Activated naive CD4-positive, alpha-beta T cell treated with anti-CD3 and anti-CD28 coated beads, Interleukin-2, amount 50 U/mL, for 24 hours (primary cell): Measurements from ENCODE around the gene CCDC18.
"Not testable (repeated sequence)": the region's sequence is repeated elsewhere in the genome, so short reads cannot be mapped to it uniquely, and the experiment has no call there.

ENCODE experiments used
- H3K27ac Mint-ChIP-seq: one replicate; pipeline ENCODE4 v1.8.0; 2021; ENCODE audit warnings: mild to moderate bottlenecking, mixed read lengths
- H3K27me3 Mint-ChIP-seq: one replicate; pipeline ENCODE4 v1.8.0; 2021; ENCODE audit warnings: mixed read lengths
- H3K36me3 Mint-ChIP-seq: one replicate; pipeline ENCODE4 v1.8.0; 2021; ENCODE audit warnings: mixed read lengths
- H3K4me1 Mint-ChIP-seq: one replicate; pipeline ENCODE4 v1.8.0; 2021; ENCODE audit warnings: mixed read lengths
- H3K4me3 Mint-ChIP-seq: one replicate; pipeline ENCODE4 v1.8.0; 2021; ENCODE audit warnings: mild to moderate bottlenecking, mixed read lengths
- H3K9me3 Mint-ChIP-seq: one replicate; pipeline ENCODE4 v1.8.0; 2021; ENCODE audit warnings: mixed read lengths

Gene CCDC18

DNA sequence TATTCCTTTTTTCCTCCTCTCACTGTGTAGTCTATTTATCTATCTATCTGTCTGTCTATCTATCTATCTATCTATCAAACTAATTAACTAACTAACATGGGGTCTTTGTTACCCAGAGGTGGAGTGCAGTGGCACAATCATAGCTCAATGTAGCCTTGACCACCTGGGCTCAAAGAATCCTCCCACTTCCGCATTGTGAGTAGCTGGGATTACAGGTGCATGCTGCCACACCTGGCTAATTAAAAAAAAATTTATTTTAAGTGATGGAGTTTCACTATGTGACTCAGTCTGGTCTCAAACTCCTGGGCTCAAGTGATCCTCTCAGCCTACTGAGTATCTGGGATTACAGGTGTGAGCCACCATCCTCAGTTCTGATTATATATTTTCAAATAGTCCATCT lies 71.4 kb downstream of the CCDC18 start:
- H3K27ac Mint-ChIP-seq: no peak overlapping the region

DNA sequence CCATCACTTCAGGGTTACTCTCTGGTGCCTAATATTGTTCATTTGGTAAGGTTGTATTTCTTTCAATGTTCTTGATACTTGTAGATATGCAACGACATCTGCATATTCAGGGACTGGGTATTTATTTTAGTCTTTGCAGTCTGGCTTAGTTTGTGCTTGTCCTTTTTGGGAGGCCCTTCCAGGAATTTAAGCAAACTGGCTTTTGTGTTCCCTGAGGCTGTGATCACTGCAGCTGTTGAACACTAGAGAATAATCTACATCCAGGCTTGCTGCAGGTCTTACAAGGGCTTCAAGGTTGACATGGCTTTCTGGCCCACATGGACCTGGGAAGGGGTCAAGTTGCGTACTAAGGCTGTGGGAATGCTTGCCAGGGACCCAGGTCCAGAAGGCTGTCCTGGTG lies 72.1 kb downstream of the CCDC18 start:
- H3K36me3 Mint-ChIP-seq: peaks cover 28% of the 10 kb centered on the region

More for the DNA sequence above, 71.4 kb downstream of the CCDC18 start:
- H3K27me3 Mint-ChIP-seq: no peaks in the 10 kb centered on the region
- H3K4me1 Mint-ChIP-seq: no peaks in the 10 kb centered on the region
- peaks cover 32% of the 10 kb centered on the region for H3K36me3 Mint-ChIP-seq
- peaks cover 5% of the 10 kb centered on the region for H3K9me3 Mint-ChIP-seq
- H3K4me3 Mint-ChIP-seq: no peak overlapping the region

DNA sequence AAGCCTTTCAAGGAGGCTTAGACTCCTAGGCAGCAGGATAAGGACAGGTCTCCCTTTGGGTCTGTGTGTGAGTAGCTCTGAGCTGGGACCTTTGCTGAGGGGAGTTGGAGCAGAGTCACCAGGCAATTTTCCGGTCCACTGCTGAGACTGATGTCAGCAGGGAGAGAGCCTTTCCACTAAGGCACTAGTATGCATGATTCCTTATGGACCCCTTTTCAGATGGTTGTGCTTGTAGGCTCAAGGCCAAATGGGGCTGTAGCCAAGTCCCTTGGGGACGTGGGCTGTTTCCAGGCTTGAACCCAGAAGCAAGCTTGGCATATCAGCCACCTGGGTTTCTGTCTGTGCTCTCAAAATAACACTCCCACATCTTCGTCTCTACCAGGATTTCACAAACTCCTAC lies 73.0 kb downstream of the CCDC18 start:
- peaks cover 28% of the 10 kb centered on the region for H3K36me3 Mint-ChIP-seq
- H3K4me1 Mint-ChIP-seq: no peaks in the 10 kb centered on the region
- no peak overlapping the region for H3K27ac Mint-ChIP-seq
- peaks cover 5% of the 10 kb centered on the region for H3K9me3 Mint-ChIP-seq
- H3K4me3 Mint-ChIP-seq: no peak overlapping the region
- no peaks in the 10 kb centered on the region for H3K27me3 Mint-ChIP-seq

More for the DNA sequence above, 72.1 kb downstream of the CCDC18 start:
- Mint-ChIP-seq H3K4me3 (no peak overlapping the region), H3K9me3 (peaks cover 5% of the 10 kb centered on the region), H3K27ac (no peak overlapping the region), H3K27me3 (no peaks in the 10 kb centered on the region), H3K4me1 (no peaks in the 10 kb centered on the region)

- peaks cover 5% of the 10 kb centered on the region for H3K9me3 Mint-ChIP-seq
- no peak overlapping the region for H3K27ac Mint-ChIP-seq
- H3K4me3 Mint-ChIP-seq: no peak overlapping the region
- H3K36me3 Mint-ChIP-seq: peaks cover 20% of the 10 kb centered on the region
- H3K4me1 Mint-ChIP-seq: no peaks in the 10 kb centered on the region
- no peaks in the 10 kb centered on the region for H3K27me3 Mint-ChIP-seq
These were observed 74.9 kb downstream of the CCDC18 start for GRCh38 chr1:93255222-93256079.

GRCh38 chr1:93256433-93256832 lies 75.9 kb downstream of the CCDC18 start:
- H3K36me3 Mint-ChIP-seq: peaks cover 21% of the 10 kb centered on the region
- H3K9me3 Mint-ChIP-seq: peaks cover 5% of the 10 kb centered on the region
- H3K27me3 Mint-ChIP-seq: no peaks in the 10 kb centered on the region
- H3K4me3 Mint-ChIP-seq: no peak overlapping the region
- no peak overlapping the region for H3K27ac Mint-ChIP-seq
- H3K4me1 Mint-ChIP-seq: no peaks in the 10 kb centered on the region

DNA sequence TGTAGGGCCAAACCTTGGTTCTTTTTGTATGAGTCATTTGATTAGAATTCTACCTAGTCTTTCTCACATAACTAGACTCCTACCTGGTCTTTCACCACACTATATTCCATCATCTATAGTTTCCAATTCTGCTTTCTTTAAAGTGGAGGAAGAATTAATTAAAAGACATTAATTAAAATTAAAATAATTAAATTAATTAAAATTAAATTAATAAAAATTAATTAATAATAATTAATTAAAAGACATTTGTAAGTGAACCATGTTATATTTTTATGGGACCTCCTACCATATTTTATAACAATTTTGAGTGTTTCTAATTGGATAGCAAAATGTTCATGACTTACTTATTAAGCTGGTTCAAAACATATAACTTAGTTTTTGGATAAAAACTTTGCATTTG lies 77.4 kb downstream of the CCDC18 start:
- H3K36me3 Mint-ChIP-seq: peaks cover 19% of the 10 kb centered on the region
- no peak overlapping the region for H3K4me3 Mint-ChIP-seq
- no peaks in the 10 kb centered on the region for H3K27me3 Mint-ChIP-seq
- peaks cover 7% of the 10 kb centered on the region for H3K9me3 Mint-ChIP-seq
- H3K27ac Mint-ChIP-seq: no peak overlapping the region
- H3K4me1 Mint-ChIP-seq: no peaks in the 10 kb centered on the region

DNA sequence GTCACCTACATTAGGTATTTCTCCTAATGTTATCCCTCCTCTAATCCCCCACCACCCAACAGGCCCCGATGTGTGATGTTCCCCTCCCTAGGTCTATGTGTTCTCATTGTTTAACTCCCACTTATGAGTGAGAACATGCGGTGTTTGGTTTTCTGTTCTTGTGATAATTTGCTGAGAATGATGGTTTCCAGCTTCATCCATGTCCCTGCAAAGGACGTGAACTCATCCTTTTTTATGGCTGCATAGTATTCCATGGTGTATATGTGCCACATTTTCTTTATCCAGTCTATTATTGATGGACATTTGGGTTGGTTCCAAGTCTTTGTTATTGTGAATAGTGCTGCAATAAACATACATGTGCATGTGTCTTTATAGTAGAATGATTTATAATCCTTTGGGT lies 80.2 kb downstream of the CCDC18 start:
- Mint-ChIP-seq H3K9me3 (peaks cover 15% of the 10 kb centered on the region), H3K36me3 (peaks cover 35% of the 10 kb centered on the region)
- not testable (repeated sequence) for H3K27me3 Mint-ChIP-seq, H3K27ac Mint-ChIP-seq, H3K4me3 Mint-ChIP-seq, H3K4me1 Mint-ChIP-seq

- Mint-ChIP-seq H3K27me3 (no peaks in the 10 kb centered on the region), H3K4me1 (no peaks in the 10 kb centered on the region), H3K4me3 (no peak overlapping the region), H3K9me3 (peaks cover 15% of the 10 kb centered on the region), H3K36me3 (peaks cover 46% of the 10 kb centered on the region), H3K27ac (no peak overlapping the region)
These were observed 82.1 kb downstream of the CCDC18 start for GRCh38 chr1:93262645-93263044.

- H3K4me3 Mint-ChIP-seq, H3K27me3 Mint-ChIP-seq, H3K27ac Mint-ChIP-seq, H3K4me1 Mint-ChIP-seq, H3K9me3 Mint-ChIP-seq: not testable (repeated sequence)
- peaks cover 36% of the 10 kb centered on the region for H3K36me3 Mint-ChIP-seq
These were observed 88.4 kb downstream of the CCDC18 start for GRCh38 chr1:93268888-93269287.

GRCh38 chr1:93275262-93275633 lies 94.7 kb downstream of the CCDC18 start:
- not testable (repeated sequence) for H3K4me1 Mint-ChIP-seq, H3K9me3 Mint-ChIP-seq, H3K4me3 Mint-ChIP-seq, H3K27me3 Mint-ChIP-seq, H3K27ac Mint-ChIP-seq
- peaks cover 15% of the 10 kb centered on the region for H3K36me3 Mint-ChIP-seq

DNA sequence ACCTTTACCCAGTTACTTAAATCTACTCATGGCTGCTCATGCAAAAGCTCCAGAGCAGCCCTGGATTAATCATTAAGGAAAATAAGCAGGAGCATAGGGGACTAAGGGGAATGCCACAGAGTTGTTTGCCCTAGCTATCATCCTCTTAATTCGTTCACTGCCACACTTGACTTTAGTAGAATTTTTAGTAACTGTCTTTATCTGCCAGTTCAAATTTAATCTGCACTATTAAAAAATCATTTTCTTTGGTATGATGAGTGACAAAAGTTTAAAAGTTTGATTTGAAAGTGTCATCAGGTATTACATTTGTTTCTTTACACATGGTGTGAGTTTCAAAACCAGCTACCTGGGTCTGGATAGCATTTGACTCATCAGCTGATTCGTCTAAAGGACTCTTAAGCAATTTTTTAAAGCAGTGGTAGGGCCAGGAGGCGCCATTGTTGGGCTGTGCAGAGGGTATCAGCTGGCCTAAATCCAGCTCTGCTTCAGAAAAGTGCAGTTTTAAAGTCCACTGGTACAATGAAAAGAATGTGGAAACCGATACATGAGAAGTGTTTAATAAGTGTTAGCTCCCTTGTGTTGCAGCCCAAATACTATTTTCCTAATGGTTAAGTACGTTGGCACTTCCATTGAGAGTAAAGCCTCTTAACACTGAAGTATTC lies 95.2 kb downstream of the CCDC18 start:
- Mint-ChIP-seq H3K36me3 (peaks cover 18% of the 10 kb centered on the region), H3K27me3 (no peaks in the 10 kb centered on the region), H3K27ac (no peak overlapping the region)

GRCh38 chr1:93277530-93277929 lies 97.0 kb downstream of the CCDC18 start:
- H3K36me3 Mint-ChIP-seq: peaks cover 21% of the 10 kb centered on the region
- H3K27me3 Mint-ChIP-seq, H3K4me3 Mint-ChIP-seq, H3K27ac Mint-ChIP-seq, H3K4me1 Mint-ChIP-seq: not testable (repeated sequence)
- H3K9me3 Mint-ChIP-seq: peaks cover 11% of the 10 kb centered on the region

More for the DNA sequence above, 95.2 kb downstream of the CCDC18 start:
- Mint-ChIP-seq H3K9me3 (peaks cover 9% of the 10 kb centered on the region), H3K4me1 (no peaks in the 10 kb centered on the region), H3K4me3 (no peak overlapping the region)

GRCh38 chr1:93283496-93283895 lies 103.0 kb downstream of the CCDC18 start:
- Mint-ChIP-seq H3K4me1 (no peaks in the 10 kb centered on the region), H3K27ac (no peak overlapping the region), H3K4me3 (no peak overlapping the region), H3K27me3 (no peaks in the 10 kb centered on the region), H3K36me3 (peaks cover 40% of the 10 kb centered on the region), H3K9me3 (peaks cover 11% of the 10 kb centered on the region)

GRCh38 chr1:93288558-93288957 lies 108.0 kb downstream of the CCDC18 start:
- no peaks in the 10 kb centered on the region for H3K27me3 Mint-ChIP-seq
- no peak overlapping the region for H3K4me3 Mint-ChIP-seq
- peaks cover 5% of the 10 kb centered on the region for H3K4me1 Mint-ChIP-seq
- H3K27ac Mint-ChIP-seq: no peak overlapping the region
- H3K9me3 Mint-ChIP-seq: peaks cover 5% of the 10 kb centered on the region
- peaks cover 59% of the 10 kb centered on the region for H3K36me3 Mint-ChIP-seq

- Mint-ChIP-seq H3K27ac (no peak overlapping the region), H3K4me3 (no peak overlapping the region), H3K36me3 (peaks cover 22% of the 10 kb centered on the region), H3K4me1 (no peaks in the 10 kb centered on the region), H3K9me3 (no peaks in the 10 kb centered on the region), H3K27me3 (no peaks in the 10 kb centered on the region)
These were observed 116.1 kb downstream of the CCDC18 start for GRCh38 chr1:93296555-93297154.

DNA sequence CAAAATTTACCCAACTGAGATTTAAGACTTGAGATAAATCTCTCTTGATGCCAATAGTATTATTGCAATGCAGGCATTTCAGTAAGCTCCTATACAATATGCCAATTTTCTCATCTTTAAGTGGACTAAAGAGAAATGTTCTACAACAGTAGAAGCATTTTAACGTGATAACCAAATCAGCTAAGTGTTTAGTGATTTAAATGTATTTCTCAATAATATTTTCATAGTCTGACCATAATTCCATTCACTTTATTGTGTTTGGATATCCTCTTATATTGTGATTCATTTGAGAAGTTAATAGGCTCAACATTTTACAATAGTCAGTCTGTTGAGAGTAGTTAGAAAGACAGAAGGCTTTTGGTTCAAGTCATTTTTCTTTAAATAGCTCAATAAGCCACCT lies 120.6 kb downstream of the CCDC18 start:
- peaks cover 8% of the 10 kb centered on the region for H3K36me3 Mint-ChIP-seq
- H3K4me1 Mint-ChIP-seq: peaks cover 3% of the 10 kb centered on the region
- H3K9me3 Mint-ChIP-seq: no peaks in the 10 kb centered on the region
- H3K27ac Mint-ChIP-seq: no peak overlapping the region
- H3K4me3 Mint-ChIP-seq: no peak overlapping the region
- H3K27me3 Mint-ChIP-seq: no peaks in the 10 kb centered on the region
